ENCODE measurements around the gene EYS. TPM values are rescaled to one million over a fixed set of nuclear protein-coding genes. Genes with fewer than 3 reads are reported as not detected.

Gene EYS
- total RNA-seq, 1 experiment from 2014 or later = not detected

DNA sequence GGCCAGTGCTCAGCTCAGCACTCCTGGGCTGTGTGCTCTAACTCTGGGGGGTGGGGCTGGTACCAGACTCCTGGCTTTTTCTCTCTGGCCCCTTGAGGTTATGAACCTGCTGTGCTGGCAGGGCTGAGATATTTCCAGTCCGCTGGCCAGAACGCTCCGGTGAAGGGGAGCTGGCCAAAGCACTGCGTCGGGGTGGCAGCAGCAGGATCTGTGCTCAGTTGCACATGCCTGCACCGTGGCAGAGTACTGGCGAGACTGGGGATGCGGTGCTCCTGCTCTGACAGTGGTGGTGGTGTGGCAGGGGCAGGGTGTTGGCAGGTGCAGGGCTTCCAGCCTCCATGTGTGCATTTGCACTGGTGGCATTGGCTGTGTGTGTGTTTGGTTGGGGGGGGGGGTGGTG is 1697.0 kb downstream of the EYS start:
- intact Hi-C loops (cut with micrococcal nuclease) = no loop called here
- Histone ChIP-seq H3K27ac (ENCODE audit: low read depth, low read length) (no peak overlapping the region), H3K4me1 (ENCODE audit: control insufficient read depth in 1 of 2, insufficient read depth in 2 of 2, low read length in 2 of 2) (no peaks in the 10 kb centered on the region), H4K20me1 (ENCODE audit: insufficient read depth) (no peaks in the 10 kb centered on the region), H3K27me3 (ENCODE audit: insufficient read depth, low read length) (no peaks in the 10 kb centered on the region), H3K36me3 (ENCODE audit: control insufficient read depth in 1 of 2, insufficient read depth in 2 of 2, low read length in 2 of 2) (no peaks in the 10 kb centered on the region), H3K4me2 (ENCODE audit: low read length) (no peak overlapping the region), H3K9ac (ENCODE audit: low read length) (no peak overlapping the region), H3K9me2 (ENCODE audit: insufficient read depth) (no peaks in the 10 kb centered on the region), H2AFZ (ENCODE audit: low read depth, low read length, poor library complexity, severe bottlenecking) (no peak overlapping the region), H3K4me3 (replicated peaks in 1 of 2; ENCODE audit: low read depth in 1 of 2, low read length in 2 of 2) (no peak overlapping the region), H3K79me2 (ENCODE audit: insufficient read depth, low read length) (no peaks in the 10 kb centered on the region), H3K9me3 (ENCODE audit: control insufficient read depth in 1 of 2, insufficient read depth in 1 of 2, low read depth in 1 of 2, low read length in 2 of 2) (no peaks in the 10 kb centered on the region)
- no peak for DNase-seq (ENCODE audit: low read depth, low spot score)
- BruUV-seq (replicated peaks) = no TSS peak
- RAD21 ChIA-PET (ENCODE audit: low non-redundant PET in 1 of 2, low total read pairs in 2 of 2, uncharacterized antibody in 2 of 2, unreplicated experiment in 2 of 2) = no interaction called here
- CTCF ChIA-PET = no interaction called here
- no peak for ATAC-seq
- POLR2A ChIA-PET = no interaction called here
- TF ChIP-seq, protein P1, sequence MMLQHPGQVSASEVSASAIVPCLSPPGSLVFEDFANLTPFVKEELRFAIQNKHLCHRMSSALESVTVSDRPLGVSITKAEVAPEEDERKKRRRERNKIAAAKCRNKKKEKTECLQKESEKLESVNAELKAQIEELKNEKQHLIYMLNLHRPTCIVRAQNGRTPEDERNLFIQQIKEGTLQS (IDR thresholded peaks at IDR 0.05) = no peak
- TF ChIP-seq RAD21 (IDR thresholded peaks at IDR 0.05; ENCODE audit: low read depth) (no peak), EZH2phosphoT487 (IDR thresholded peaks at IDR 0.05; ENCODE audit: borderline replicate concordance) (no peak), CBX3 (IDR thresholded peaks at IDR 0.05; ENCODE audit: low read depth) (no peak), EZH2 (IDR thresholded peaks at IDR 0.05) (no peak), CEBPB (IDR thresholded peaks at IDR 0.05; ENCODE audit: low read depth) (no peak), SIN3A (IDR thresholded peaks at IDR 0.05; ENCODE audit: low read depth) (no peak), TCF7L2 (IDR thresholded peaks at IDR 0.05; ENCODE audit: borderline replicate concordance, extremely low read depth, insufficient read depth, insufficient read length) (no peak), SRF (IDR thresholded peaks at IDR 0.05; ENCODE audit: low read depth) (no peak), ZFX (IDR thresholded peaks at IDR 0.05) (no peak)
- TF ChIP-seq, protein P2, sequence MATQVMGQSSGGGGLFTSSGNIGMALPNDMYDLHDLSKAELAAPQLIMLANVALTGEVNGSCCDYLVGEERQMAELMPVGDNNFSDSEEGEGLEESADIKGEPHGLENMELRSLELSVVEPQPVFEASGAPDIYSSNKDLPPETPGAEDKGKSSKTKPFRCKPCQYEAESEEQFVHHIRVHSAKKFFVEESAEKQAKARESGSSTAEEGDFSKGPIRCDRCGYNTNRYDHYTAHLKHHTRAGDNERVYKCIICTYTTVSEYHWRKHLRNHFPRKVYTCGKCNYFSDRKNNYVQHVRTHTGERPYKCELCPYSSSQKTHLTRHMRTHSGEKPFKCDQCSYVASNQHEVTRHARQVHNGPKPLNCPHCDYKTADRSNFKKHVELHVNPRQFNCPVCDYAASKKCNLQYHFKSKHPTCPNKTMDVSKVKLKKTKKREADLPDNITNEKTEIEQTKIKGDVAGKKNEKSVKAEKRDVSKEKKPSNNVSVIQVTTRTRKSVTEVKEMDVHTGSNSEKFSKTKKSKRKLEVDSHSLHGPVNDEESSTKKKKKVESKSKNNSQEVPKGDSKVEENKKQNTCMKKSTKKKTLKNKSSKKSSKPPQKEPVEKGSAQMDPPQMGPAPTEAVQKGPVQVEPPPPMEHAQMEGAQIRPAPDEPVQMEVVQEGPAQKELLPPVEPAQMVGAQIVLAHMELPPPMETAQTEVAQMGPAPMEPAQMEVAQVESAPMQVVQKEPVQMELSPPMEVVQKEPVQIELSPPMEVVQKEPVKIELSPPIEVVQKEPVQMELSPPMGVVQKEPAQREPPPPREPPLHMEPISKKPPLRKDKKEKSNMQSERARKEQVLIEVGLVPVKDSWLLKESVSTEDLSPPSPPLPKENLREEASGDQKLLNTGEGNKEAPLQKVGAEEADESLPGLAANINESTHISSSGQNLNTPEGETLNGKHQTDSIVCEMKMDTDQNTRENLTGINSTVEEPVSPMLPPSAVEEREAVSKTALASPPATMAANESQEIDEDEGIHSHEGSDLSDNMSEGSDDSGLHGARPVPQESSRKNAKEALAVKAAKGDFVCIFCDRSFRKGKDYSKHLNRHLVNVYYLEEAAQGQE (IDR thresholded peaks at IDR 0.05; ENCODE audit: low read depth) = no peak
- TF ChIP-seq, protein P3, sequence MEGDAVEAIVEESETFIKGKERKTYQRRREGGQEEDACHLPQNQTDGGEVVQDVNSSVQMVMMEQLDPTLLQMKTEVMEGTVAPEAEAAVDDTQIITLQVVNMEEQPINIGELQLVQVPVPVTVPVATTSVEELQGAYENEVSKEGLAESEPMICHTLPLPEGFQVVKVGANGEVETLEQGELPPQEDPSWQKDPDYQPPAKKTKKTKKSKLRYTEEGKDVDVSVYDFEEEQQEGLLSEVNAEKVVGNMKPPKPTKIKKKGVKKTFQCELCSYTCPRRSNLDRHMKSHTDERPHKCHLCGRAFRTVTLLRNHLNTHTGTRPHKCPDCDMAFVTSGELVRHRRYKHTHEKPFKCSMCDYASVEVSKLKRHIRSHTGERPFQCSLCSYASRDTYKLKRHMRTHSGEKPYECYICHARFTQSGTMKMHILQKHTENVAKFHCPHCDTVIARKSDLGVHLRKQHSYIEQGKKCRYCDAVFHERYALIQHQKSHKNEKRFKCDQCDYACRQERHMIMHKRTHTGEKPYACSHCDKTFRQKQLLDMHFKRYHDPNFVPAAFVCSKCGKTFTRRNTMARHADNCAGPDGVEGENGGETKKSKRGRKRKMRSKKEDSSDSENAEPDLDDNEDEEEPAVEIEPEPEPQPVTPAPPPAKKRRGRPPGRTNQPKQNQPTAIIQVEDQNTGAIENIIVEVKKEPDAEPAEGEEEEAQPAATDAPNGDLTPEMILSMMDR (IDR thresholded peaks at IDR 0.05 in 2 of 3, conservative IDR thresholded peaks at IDR 0.05 in 1 of 3; ENCODE audit: borderline replicate concordance in 1 of 3, insufficient read depth in 1 of 3, low read depth in 2 of 3, low read length in 2 of 3) = no peak
- TF ChIP-seq, protein P4, sequence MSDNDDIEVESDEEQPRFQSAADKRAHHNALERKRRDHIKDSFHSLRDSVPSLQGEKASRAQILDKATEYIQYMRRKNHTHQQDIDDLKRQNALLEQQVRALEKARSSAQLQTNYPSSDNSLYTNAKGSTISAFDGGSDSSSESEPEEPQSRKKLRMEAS (IDR thresholded peaks at IDR 0.05) = no peak
